ENCODE data around the gene DGKB.
"Not testable (repeated sequence)": the region's sequence is repeated elsewhere in the genome, so short reads cannot be mapped to it uniquely, and the experiment has no call there.

DGKB gene

DNA sequence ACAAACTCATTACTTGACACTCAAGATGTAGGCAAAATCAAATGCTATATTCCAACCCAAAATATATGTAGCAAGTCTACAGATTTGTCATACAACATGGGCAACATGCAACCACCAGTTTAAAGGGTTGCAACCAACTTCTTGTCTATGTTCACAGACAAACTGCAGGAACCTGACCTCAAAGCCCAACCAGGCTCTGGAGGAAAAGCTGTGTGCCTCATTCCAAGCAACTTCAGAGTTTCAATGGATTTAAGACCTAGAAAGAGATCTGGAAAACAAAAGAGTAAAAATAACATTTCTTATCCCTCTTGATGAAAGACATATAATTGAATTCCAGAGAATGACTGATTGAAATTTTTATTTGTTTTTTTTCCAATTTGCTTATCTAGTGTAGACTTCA is 612.6 kb downstream of the DGKB start:
- no peak for DNase-seq (ENCODE audit: low read depth)

DNA sequence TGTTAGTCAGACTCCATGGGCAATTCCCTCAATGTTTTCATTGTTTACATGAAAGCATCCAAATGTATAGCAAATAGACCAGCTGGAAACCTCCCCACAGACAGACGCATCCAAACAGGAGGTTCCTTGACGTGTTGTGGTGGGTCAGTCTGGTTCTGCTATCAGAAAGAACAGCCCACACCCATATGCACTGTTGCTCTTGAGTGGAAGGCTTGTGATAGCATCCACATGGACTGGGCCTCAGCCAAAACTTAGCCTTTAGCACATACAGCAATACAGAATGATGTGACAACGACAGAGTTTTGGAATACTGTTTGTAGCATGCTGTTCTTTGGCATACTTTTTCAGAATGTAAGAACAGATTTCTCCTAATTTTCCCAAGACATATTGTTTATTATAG is 613.9 kb downstream of the DGKB start:
- DNase-seq (ENCODE audit: low read depth): no peak

DNA sequence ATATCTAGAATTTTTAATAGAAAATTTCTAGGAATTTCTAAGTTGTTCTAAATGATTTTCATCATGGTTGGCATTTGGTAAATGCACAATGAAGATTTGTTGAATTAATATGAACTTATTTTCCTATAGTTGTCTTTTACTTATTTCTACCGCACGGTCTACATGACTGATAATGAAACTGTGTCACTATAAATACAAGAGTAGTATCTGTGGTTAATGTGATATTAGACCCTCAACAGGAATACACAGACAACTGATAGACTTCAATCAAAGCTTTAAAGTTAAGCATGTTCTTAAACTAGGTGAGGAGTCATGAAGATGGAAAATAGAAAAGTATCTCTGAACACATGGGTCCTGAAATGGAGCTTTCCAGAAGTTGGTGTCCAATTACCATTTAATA is 615.2 kb downstream of the DGKB start:
- no peak for DNase-seq (ENCODE audit: low read depth)

DNA sequence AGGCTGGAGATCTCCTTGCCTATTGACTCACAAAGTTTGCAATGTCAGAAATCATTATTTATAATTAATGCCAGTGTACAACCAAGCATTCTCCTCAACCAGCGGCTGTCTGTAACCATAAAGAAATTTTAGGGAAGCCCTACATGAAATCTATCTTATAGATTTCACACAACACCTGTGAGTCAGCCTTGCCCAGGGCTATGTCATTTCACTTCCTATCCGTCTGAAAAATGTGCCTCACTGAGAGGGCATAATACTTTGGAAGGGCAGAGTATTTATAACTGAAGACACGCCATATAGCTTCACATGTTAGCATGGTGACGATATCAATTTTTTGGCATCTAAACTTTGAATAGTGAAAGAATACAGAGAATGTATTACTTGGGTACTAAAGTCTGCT is 616.5 kb downstream of the DGKB start:
- no peak for DNase-seq (ENCODE audit: low read depth)

DNA sequence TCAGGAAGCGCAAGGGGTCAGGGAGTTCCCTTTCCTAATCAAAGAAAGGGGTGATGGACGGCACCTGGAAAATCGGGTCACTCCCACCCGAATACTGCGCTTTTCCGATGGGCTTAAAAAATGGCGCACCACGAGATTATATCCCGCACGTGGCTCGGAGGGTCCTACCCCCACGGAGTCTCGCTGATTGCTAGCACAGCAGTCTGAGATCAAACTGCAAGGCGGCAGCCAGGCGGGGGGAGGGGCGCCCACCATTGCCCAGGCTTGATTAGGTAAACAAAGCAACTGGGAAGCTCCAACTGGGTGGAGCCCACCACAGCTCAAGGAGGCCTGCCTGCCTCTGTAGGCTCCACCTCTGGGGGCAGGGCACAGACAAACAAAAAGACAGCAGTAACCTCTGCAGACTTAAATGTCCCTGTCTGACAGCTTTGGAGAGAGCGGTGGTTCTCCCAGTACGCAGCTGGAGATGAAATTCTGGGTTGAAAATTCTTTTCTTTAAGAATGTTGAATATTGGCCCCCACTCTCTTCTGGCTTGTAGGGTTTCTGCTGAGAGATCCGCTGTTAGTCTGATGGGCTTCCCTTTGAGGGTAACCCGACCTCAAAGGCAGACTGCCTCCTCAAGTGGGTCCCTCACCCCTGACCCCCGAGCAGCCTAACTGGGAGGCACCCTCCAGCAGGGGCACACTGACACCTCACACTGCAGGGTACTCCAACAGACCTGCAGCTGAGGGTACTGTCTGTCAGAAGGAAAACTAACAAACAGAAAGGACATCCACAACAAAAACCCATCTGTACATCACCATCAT is 623.3 kb downstream of the DGKB start:
- not testable (repeated sequence) for DNase-seq (ENCODE audit: low read depth)

DNA sequence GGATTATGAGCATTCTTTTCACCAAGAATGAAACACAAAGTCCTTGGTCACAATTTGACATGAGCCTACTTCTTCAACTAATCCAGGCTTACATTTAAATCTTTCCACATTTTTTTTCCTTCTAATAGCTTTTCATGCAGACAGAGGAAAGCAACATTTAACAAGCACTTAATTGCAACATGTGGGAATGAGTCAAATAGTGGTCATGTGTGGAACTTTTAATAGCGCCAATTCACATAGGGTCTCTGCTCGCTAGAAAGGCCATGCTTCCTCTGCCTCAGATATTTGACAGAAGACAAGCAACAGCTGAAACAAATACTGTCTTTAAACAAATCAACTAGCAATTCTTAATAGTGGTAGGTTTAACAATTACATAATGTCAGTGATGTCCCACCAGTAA is 627.2 kb downstream of the DGKB start:
- no peak for DNase-seq (ENCODE audit: low read depth)

DNA sequence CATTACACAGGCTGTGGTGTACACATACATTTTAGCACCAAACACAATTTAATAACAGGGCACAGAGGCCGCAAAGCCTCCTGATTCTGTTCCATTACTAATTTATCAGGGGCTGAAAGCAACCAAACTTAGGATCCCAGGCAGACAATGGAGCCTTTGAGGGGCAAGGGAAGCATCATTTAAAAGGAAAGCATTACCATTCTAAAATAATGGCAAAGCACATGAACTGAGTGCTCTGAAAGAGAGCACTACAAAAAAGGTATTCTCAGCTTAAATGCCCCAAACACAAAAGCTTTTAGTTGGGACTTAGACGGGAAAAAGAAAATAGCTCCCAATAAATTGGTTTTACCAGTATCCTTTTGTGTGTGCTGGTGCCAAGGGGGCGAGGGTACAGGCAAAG is 631.1 kb downstream of the DGKB start:
- DNase-seq (ENCODE audit: low read depth): no peak

DNA sequence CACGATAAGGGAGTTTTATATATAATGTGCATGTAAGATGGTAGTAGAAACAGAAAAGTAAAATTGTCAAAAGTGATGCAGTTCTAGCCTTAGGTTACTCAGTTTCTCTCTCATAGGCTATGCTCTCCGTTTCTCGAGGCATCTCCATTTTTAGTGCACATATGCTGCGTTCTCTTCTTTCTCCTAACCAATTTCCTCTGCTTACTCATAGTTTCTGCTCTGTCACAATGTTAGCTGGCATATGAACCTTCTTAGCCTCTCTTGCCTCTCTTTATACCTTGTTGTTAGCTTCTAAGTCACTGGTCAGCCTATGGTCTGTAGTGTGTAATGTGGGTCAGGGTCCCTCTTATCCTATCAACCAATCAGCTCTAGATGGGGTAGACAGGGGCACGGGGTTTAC is 632.5 kb downstream of the DGKB start:
- no peak for DNase-seq (ENCODE audit: low read depth)

DNA sequence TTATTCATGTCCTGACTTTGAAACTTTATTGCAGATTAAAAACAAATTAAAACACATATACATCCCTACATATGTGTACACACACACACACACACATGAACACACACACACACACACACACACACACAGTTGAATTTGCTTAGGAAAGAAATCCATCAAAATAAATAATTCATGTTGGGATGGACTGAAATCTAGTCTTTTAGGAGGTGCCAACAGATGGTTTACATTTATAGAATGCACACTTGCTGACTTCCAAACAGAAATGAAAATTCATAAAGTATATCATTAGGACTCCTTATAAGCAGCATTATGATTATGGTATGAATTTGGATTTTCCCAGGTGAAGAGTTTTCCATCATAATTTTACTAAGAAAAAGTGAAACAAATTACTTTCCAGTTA is 642.5 kb downstream of the DGKB start:
- DNase-seq (ENCODE audit: low read depth): no peak

DNA sequence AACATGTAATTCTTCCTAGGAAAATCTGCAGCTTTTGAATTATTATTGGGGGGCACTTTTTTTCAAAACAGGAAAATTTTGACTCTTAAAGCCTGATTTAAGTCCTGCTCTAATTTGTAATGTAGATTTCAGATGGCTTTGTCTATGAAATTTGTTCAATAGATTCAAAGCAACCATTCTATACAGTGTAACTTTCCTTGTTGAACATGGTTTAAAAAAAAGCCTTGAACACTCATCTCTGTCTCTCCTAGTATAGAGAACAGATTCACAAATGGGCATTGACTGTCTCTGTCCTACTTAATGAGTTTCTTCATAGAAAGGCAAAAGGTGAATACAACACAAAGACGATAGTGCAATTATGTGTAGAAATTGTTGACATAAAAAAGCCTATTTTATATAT is 643.7 kb downstream of the DGKB start:
- DNase-seq (ENCODE audit: low read depth): no peak

DNA sequence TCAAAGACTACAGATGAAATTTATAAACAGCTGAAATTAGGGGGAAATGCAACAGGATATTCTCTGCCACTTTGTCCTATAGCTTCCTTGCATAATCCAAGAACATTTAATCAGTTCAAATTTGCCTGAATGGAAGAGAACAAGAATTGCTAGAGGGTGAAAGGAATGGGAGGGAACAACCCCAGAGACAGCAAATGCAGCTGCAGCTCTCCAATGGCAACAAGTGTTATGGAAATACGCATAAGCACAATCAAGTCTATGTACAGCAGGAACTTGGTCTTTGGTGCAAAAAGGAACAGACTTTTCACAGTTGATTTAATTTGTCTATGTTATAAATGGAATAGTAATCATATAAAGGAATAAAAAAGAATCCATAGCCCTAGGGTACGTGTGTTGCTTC is 644.1 kb downstream of the DGKB start:
- DNase-seq (ENCODE audit: low read depth): no peak

DNA sequence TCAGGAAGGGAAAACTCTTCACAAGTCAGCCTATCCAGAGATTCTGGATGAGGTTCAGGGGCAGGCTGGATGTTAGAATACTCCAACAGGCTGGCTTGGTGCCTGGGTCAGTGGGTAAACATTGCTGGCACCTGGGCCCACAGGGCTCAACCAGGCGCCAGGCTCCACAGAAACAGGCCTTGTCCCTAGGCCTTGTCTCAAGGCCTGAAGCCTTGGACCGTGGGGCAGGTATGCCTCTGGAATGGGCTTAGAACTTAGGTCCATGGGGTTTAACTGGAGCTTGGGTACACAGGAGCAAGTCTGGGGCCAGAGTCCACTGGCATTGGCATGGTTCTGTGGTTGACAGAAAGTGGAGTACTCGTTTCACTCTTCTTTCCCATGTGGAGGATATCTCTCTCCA is 650.1 kb downstream of the DGKB start:
- DNase-seq (ENCODE audit: low read depth): no peak

DNA sequence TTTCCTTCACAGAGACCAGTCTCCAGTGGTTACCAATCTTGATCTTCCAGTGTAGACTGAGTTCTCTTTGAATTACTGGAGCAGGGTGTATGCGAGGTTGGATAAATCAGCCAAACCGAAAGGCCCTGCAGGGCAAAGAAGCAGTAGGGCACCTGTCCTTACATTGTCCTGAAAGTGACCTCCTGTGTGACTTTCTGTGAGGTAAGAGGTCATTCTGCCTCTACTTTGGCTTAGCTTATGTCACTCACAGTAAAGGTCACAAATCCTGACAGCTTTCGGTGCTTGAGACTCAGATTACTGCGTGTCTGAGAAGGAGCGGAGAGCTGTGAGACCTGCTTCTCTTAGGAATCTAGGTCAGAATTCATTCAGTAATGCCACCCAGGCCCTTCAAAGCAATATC is 660.4 kb downstream of the DGKB start:
- no peak for DNase-seq (ENCODE audit: low read depth)

DNA sequence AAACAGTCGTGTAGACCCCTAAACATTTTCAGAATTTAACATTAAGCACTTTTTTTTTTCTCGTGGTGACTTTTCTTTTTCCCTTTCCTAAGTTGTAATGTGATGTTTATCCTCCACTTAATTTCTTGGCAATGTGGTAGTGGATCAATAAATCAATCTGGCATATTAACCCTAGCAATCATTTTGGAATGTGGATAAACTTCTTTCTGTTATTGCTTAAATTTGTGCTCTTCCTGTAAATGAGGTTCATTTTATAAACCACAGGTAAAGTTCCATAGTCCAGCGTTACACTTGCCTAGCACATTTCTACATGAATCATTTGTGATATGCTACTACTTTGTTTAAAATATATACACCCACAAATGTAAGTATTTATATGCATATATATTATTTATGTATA is 665.7 kb downstream of the DGKB start:
- no peak for DNase-seq (ENCODE audit: low read depth)

DNA sequence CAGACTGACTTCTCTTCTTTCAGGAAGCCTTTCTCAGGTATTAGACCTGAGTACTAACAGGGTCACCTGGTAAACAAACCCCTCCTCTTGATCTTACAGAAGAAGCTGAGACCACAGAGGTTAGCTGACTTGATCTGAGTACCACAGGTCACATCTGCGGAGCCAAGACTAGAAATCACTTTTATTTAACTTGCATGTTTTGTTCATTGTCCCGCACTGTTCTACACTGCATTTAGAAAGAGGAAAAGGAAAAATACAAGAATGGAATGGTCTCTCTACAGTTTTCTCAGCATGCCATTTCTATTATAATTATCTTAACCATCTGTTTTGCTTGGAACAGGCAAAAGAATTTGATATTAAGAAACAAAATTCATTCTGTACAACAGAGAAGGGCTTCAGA is 667.5 kb downstream of the DGKB start:
- no peak for DNase-seq (ENCODE audit: low read depth)

DNA sequence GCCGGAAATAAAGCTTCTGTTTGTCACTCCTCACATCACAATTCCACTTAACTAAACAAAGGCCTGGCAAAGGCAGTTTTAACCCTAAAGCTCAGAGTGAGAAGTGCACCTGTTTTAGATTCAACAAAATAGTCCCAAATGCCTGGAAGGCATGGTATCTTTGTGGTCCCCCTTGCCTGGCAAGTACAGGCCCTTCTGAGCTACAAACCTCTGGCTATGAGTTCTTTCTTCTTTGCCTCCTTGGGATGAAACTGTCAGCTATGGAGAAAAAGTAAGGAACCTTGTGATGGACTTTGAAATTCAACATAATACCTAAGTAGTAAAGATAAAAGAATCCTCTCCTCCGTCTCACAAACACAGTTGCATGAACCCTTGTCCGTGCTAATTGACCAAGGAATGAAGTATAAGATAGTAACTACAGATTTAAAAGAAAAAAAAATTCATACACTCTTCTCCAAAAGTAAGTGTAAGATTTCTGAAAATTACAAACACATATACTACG is 668.6 kb downstream of the DGKB start:
- no peak for DNase-seq (ENCODE audit: low read depth)

DNA sequence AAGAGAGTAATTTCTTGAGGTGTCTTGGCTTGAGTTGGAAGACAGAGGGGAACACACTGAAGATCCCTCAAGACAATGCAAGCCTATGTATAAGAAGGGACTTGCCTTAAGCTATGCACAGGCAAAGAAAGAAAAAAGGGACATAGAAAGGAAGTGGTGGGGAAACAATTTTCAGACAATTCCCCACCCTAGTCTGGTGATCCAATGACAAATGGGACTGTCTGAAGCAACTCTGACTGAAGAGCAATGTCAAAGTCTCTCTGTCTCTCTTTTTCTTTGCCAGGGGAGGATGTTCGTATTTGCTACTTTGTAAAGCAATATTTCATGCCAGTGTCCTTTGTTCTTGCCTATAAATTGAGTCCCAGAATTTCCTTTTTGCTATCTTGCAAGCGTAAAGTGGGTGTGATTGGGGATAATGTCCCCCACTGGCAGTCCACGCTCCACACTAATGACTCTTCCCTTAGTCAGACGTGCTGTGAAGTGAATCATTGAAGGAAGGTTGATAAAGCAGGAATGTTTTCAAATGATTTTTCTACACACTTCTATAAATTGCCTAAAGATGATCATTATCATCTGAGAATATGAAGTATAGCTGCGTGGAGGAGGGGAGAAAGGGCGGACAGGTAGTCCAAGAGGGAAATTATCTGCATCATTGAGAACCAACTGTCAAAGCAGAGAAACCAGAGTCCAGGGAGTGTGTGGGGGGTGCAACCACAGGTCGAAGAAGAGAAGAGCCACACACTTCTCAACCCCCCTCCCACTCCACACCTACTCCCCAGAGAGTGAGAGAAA is 669.3 kb downstream of the DGKB start:
- no peak for DNase-seq (ENCODE audit: low read depth)

DNA sequence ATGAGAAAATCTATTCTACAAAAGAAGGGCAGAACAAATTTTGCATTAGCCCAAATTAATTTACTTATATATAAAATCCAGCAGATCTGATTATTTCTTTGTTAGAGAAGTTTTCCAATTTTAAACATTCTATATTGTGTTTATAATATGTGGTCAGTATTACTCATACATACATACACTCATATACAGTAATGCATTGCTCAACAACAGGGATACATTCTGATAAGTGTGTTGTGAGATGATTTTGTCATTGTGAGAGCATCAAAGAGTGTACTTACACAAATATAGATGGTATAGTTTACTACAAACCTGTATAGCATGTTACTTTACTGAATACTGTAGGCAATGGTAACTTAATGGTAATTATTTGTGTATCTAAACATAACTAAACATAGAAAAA is 673.5 kb downstream of the DGKB start:
- DNase-seq (ENCODE audit: low read depth): no peak

DNA sequence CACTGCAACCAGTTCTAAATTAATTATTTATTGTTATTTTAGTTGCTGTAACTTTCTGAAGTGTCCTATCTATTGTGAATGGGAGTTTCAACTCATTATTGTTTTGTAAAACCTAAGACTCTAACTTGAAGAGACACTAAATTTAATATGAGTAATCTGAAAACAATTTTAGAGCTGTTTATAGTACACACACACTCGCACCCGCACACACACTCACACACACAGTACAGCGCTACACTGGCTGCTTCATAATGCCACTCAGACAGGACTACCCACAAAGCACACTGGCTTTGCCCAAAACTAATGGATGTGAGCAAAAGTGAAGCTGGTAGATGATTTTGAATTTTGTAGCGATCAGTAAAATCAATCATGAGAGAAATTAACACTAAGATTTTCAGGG is 674.2 kb downstream of the DGKB start:
- DNase-seq (ENCODE audit: low read depth): no peak

DNA sequence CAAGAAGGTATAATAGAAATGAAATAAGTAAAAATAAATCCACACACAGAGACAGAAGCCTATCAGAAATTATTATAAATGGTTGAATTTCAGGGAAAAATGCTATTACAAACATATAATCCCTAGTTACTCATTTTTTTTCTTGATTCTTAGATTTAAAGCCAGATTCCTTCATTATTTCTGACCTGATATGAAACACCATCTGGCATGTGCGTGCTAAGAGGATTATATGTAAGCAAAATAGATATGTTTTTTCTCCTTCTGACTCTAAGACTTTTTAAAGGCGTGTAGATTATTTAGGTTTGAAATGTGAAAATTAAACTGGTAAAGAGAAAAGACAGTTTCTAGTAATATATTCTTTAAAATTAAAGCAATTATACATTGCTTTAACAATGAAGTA is 676.4 kb downstream of the DGKB start:
- no peak for DNase-seq (ENCODE audit: low read depth)

DNA sequence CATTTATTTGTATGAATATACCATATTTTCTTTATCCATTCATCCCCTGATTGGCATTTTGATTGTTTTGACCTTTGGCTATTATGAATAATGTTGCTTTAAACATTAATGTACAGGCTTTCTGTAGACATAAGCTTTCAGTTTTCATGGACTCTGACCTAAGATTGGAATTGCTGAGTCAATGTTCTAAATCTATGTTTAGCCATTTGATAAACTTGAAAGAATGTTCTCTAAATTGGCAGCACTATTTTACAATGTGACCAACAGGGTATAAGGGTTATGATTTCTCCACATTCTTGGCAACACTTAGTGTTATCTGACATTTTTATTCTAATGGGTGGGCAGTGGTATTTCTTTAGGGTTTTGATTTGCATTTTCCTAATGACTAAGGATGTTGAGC is 683.4 kb downstream of the DGKB start:
- no peak for DNase-seq (ENCODE audit: low read depth)

DNA sequence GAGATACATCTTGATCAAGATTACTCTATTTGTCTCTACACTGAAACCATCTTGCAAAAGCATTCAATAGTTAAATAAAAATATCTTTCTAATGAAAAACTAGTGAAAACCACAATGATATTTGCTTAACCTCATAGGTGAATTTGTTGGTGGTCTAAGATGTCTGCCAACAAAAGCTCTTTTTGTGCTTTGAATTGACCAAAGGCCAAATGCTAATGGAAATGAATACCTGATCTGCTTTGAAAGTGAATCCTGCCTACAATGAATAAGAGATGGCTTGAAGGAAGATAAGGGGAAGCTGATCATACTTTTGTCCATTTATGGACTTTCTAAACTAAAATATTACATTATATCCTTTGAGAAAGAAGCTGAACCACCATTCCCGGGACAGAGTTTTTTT is 684.2 kb downstream of the DGKB start:
- DNase-seq (ENCODE audit: low read depth): no peak

DNA sequence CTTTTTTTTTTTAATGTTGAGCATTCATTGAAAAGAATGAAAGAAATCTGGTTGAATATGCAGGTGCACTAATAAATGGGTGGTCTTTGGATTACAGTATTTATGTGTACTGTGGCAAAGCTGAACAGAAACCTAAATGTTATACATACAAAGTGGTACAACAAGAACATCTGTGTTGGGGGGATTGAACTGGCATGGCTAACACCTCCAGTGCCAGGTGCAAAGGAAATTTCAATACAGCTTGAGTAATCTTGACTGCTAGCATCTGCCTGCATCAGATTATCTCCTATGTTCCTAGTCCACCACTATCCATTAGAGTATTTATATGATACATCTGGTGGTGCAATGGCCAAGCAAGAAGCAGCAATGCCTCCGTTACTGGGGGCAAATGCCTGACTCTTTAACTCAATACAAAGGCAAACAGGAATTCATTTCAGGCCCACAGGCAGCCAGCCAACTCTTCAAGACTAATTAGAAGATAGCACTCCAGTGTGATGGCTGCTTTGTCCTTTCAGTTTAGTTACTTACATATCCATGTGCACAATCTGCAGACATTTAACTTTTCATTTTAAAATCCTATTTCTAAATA is 692.6 kb downstream of the DGKB start:
- no peak for DNase-seq (ENCODE audit: low read depth)
